ENCODE measurements around the gene CLCN1.

DNA sequence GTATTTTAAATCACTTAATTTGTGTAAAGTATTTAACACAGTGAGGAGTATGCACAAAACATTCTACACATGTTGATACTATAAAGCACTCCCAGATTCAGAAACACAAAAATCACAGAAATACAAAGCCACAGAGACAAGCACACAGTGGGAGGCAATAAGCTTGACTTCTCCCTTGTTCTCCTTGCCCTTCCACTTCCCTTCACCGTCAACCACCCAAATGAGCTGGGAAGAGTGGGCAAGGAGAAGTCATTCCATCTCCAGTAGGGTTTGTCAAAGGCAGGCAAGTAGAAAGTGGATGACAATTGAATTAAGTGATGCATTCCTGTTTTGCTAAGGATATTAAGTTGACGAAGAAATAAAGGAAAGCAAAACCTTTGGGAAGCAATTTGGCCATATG lies 35.3 kb upstream of the CLCN1 start:
- TF ChIP-seq, protein P1, sequence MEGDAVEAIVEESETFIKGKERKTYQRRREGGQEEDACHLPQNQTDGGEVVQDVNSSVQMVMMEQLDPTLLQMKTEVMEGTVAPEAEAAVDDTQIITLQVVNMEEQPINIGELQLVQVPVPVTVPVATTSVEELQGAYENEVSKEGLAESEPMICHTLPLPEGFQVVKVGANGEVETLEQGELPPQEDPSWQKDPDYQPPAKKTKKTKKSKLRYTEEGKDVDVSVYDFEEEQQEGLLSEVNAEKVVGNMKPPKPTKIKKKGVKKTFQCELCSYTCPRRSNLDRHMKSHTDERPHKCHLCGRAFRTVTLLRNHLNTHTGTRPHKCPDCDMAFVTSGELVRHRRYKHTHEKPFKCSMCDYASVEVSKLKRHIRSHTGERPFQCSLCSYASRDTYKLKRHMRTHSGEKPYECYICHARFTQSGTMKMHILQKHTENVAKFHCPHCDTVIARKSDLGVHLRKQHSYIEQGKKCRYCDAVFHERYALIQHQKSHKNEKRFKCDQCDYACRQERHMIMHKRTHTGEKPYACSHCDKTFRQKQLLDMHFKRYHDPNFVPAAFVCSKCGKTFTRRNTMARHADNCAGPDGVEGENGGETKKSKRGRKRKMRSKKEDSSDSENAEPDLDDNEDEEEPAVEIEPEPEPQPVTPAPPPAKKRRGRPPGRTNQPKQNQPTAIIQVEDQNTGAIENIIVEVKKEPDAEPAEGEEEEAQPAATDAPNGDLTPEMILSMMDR (IDR thresholded peaks at IDR 0.05) = no peak
- TF ChIP-seq EZH2 (IDR thresholded peaks at IDR 0.05) (no peak), EZH2phosphoT487 (IDR thresholded peaks at IDR 0.05) (no peak)
